Fibroblast of lung (primary cell): ENCODE results near the gene RABGAP1.

Experiments used
- EZH2 ChIP-seq: IDR thresholded peaks from 2 replicates; pipeline ENCODE4 v1.5.1; 2012; ENCODE audit warnings: low read length, control low read depth, mild to moderate bottlenecking; ENCODE audit errors: missing control alignments
- TF ChIP-seq, protein P1 (sequence below), 2 donors: IDR thresholded peaks in 1 of 2; conservative IDR thresholded peaks in 1 of 2; 1 replicate in 1 of 2; 2 replicates in 1 of 2; pipeline ENCODE4 v1.5.1; 2011 to 2012; ENCODE audit warnings: low read length in 2 of 2, control low read depth in 1 of 2, inconsistent platforms in 1 of 2, low read depth in 1 of 2, mild to moderate bottlenecking in 1 of 2

GRCh38 chr9:123131258-123131657, 190.4 kb downstream of the RABGAP1 start:
- TF ChIP-seq, protein P1, sequence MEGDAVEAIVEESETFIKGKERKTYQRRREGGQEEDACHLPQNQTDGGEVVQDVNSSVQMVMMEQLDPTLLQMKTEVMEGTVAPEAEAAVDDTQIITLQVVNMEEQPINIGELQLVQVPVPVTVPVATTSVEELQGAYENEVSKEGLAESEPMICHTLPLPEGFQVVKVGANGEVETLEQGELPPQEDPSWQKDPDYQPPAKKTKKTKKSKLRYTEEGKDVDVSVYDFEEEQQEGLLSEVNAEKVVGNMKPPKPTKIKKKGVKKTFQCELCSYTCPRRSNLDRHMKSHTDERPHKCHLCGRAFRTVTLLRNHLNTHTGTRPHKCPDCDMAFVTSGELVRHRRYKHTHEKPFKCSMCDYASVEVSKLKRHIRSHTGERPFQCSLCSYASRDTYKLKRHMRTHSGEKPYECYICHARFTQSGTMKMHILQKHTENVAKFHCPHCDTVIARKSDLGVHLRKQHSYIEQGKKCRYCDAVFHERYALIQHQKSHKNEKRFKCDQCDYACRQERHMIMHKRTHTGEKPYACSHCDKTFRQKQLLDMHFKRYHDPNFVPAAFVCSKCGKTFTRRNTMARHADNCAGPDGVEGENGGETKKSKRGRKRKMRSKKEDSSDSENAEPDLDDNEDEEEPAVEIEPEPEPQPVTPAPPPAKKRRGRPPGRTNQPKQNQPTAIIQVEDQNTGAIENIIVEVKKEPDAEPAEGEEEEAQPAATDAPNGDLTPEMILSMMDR (conservative IDR thresholded peaks at IDR 0.05 in 1 of 2, IDR thresholded peaks at IDR 0.05 in 1 of 2; ENCODE audit: low read depth in 1 of 2, low read length in 2 of 2): no peak
- TF ChIP-seq EZH2: no peak
